ENCODE results near the gene DLEC1.
"Not testable (repeated sequence)": the region's sequence is repeated elsewhere in the genome, so short reads cannot be mapped to it uniquely, and the experiment has no call there.

The DLEC1 gene

GRCh38 chr3:38135621-38136277, 96.7 kb downstream of the DLEC1 start:
- WGBS, 2 experiments (ENCODE audit: insufficient coverage in 2 of 2) = 89 to 92% methylated on average over 8 of the region's 10 CpGs
- Histone ChIP-seq H3K4me1 (ENCODE audit: control insufficient read depth, insufficient read depth, low read length, poor library complexity, severe bottlenecking) (peaks cover 17% of the 10 kb centered on the region), H3K4me3 (ENCODE audit: extremely low read depth, insufficient read depth, low read length, poor library complexity, severe bottlenecking) (peak overlapping the region; percentile 79), H3K36me3 (ENCODE audit: control insufficient read depth, insufficient read depth, low read length) (peaks cover 38% of the 10 kb centered on the region)
- not testable (repeated sequence) for H3K27ac ChIP-seq (ENCODE audit: low read depth, low read length, severe bottlenecking); H3K9me3 ChIP-seq (ENCODE audit: control insufficient read depth, low read length)

DNA sequence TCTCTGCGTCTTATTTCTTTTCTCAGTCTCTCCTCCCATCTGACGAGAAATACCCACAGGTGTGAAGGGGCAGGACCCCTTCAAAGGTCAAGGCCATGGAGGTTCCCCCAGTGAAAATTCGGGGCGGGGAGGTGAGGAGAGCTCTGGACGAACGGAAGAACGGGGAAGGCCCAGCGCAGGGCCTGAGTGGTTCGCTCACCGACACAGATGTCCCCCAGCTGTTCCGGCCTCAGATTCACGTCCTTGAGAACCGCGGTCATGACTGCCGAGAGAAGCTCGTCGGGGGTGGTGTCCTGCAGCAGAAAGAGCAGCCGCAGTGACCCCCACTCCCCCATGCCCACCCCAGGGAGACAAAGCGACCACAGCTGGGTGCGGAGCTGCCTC, 97.4 kb downstream of the DLEC1 start:
- H3K4me1 ChIP-seq (ENCODE audit: control insufficient read depth, insufficient read depth, low read length, poor library complexity, severe bottlenecking) = peaks cover 17% of the 10 kb centered on the region
- peaks cover 37% of the 10 kb centered on the region for H3K36me3 ChIP-seq (ENCODE audit: control insufficient read depth, insufficient read depth, low read length)
- 0 to 3% methylated on average over 7 to 14 of the region's 20 CpGs for WGBS, 2 experiments (ENCODE audit: insufficient coverage in 2 of 2)
- peak overlapping the region; percentile 79 for H3K4me3 ChIP-seq (ENCODE audit: extremely low read depth, insufficient read depth, low read length, poor library complexity, severe bottlenecking)
- peak overlapping the region; percentile 36 for H3K27ac ChIP-seq (ENCODE audit: low read depth, low read length, severe bottlenecking)
- no peaks in the 10 kb centered on the region for H3K9me3 ChIP-seq (ENCODE audit: control insufficient read depth, low read length)

DNA sequence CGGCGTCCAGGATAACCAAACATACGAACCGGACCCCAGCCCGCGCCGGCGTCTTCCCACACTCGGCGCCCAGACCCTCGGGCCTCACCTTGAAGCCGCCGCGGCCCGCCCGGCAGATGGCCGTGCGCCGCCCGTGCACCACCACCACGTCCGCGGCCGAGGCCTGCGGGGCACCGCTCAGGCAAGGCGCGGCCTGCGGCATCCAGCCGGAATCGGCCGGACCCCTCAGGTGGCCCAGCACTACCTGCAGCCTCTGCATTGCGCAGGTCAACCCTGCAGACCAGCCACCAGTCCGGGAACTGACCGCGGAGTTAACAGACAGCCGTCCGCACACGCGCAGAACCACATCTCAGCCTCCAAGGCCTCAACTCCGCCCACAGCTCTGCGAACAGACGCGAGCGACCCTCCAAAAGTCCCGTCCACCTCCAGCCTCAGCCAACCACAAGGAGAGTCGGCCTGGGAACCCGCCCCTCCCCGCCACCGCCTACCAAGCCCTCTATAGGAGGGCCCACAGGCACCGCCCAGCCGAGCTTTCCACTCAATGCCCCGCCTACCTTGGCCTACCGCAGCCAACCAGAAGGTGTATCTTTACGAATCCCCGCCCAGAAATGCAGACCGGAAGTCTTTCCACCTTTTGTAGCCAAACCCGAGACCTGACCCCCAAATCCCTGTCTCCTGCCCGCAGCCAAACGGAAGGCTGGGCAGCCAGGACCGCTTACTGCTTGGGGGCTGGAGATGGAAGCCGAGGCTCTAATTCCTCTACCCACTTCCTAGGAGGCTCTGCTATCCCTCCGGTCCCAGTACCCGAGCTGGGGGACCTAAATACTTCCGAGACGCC, 98.0 kb downstream of the DLEC1 start, which contains the start of gene ACAA1:
Gene ACAA1 (minus strand): TSS at position 351 of the 838 bp plus-strand sequence. CDS start 92 bp downstream, at position 259.
- peak within 1 kb of the TSS; percentile 79 for H3K4me3 ChIP-seq (ENCODE audit: extremely low read depth, insufficient read depth, low read length, poor library complexity, severe bottlenecking)
- 0% methylated on average over 53 to 61 of the region's 66 CpGs for WGBS, 2 experiments (ENCODE audit: insufficient coverage in 2 of 2)
- H3K27ac ChIP-seq (ENCODE audit: low read depth, low read length, severe bottlenecking) = peak within 1 kb of the TSS; percentile 84
- H3K9me3 ChIP-seq (ENCODE audit: control insufficient read depth, low read length) = no peaks in the 10 kb centered on the region
- peaks cover 17% of the 10 kb centered on the region for H3K4me1 ChIP-seq (ENCODE audit: control insufficient read depth, insufficient read depth, low read length, poor library complexity, severe bottlenecking)
- peaks cover 35% of the 10 kb centered on the region for H3K36me3 ChIP-seq (ENCODE audit: control insufficient read depth, insufficient read depth, low read length)

DNA sequence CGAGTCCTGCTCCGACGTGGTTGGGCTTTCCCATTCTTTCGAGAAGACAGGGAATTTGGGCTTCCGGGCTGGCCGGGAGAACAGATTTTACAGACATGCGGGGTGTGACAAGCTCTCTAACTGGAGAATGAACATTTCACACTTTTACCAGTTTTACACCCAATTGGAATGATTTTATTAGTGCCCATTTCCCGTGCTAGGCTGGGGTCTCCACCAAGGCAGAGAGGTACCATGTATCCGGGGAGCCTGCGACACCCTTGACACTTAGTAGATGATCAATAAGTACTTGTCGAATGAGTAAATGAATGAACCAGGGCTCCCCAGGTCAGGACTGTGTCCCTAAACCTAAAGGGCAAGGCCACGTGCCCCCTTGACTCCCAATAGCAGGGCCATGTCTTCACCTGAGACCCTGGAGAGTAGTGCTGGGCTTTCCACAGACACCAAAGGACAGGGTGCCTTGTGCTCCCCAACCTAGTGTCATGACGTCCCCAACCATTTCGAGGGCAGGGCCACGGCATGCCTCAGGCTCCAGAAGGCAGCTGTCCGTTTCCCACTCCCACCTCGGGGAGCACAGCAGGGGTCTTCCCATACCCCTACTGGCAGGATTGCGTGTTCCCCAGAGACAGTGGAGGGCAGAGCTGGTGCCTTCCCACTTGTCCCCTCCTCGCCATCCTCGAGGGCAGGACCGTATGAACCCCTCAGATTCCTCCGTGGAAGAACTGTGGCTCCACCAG, 98.8 kb downstream of the DLEC1 start:
- Histone ChIP-seq H3K36me3 (ENCODE audit: control insufficient read depth, insufficient read depth, low read length) (peaks cover 28% of the 10 kb centered on the region), H3K9me3 (ENCODE audit: control insufficient read depth, low read length) (no peaks in the 10 kb centered on the region), H3K4me3 (ENCODE audit: extremely low read depth, insufficient read depth, low read length, poor library complexity, severe bottlenecking) (peak overlapping the region; percentile 79), H3K4me1 (ENCODE audit: control insufficient read depth, insufficient read depth, low read length, poor library complexity, severe bottlenecking) (peaks cover 17% of the 10 kb centered on the region), H3K27ac (ENCODE audit: low read depth, low read length, severe bottlenecking) (peak overlapping the region; percentile 84)
- WGBS, 2 experiments (ENCODE audit: insufficient coverage in 2 of 2) = 26 to 36% methylated on average over 20 to 22 of the region's 22 CpGs

GRCh38 chr3:38138349-38139190, 99.6 kb downstream of the DLEC1 start, which contains the start of gene MYD88:
TSS of gene MYD88 (plus strand) at chr3:38138661. CDS start at chr3:38138701, 40 bp downstream.
- H3K4me1 ChIP-seq (ENCODE audit: control insufficient read depth, insufficient read depth, low read length, poor library complexity, severe bottlenecking) = peaks cover 10% of the 10 kb centered on the region
- 6 to 7% methylated on average over 53 to 63 of the region's 65 CpGs for WGBS, 2 experiments (ENCODE audit: insufficient coverage in 2 of 2)
- peak within 1 kb of the TSS; percentile 84 for H3K27ac ChIP-seq (ENCODE audit: low read depth, low read length, severe bottlenecking)
- H3K36me3 ChIP-seq (ENCODE audit: control insufficient read depth, insufficient read depth, low read length) = peaks cover 24% of the 10 kb centered on the region
- H3K4me3 ChIP-seq (ENCODE audit: extremely low read depth, insufficient read depth, low read length, poor library complexity, severe bottlenecking) = peak within 1 kb of the TSS; percentile 79
- H3K9me3 ChIP-seq (ENCODE audit: control insufficient read depth, low read length) = no peaks in the 10 kb centered on the region

- Histone ChIP-seq H3K9me3 (ENCODE audit: control insufficient read depth, low read length) (no peaks in the 10 kb centered on the region), H3K27ac (ENCODE audit: low read depth, low read length, severe bottlenecking) (no peak overlapping the region), H3K4me1 (ENCODE audit: control insufficient read depth, insufficient read depth, low read length, poor library complexity, severe bottlenecking) (peaks cover 4% of the 10 kb centered on the region), H3K4me3 (ENCODE audit: extremely low read depth, insufficient read depth, low read length, poor library complexity, severe bottlenecking) (peak overlapping the region; percentile 53), H3K36me3 (ENCODE audit: control insufficient read depth, insufficient read depth, low read length) (peaks cover 17% of the 10 kb centered on the region)
- 40 to 52% methylated on average over 4 to 8 of the region's 8 CpGs for WGBS, 2 experiments (ENCODE audit: insufficient coverage in 2 of 2)
Measured at GRCh38 chr3:38139191-38139590, 100.2 kb downstream of the DLEC1 start.

DNA sequence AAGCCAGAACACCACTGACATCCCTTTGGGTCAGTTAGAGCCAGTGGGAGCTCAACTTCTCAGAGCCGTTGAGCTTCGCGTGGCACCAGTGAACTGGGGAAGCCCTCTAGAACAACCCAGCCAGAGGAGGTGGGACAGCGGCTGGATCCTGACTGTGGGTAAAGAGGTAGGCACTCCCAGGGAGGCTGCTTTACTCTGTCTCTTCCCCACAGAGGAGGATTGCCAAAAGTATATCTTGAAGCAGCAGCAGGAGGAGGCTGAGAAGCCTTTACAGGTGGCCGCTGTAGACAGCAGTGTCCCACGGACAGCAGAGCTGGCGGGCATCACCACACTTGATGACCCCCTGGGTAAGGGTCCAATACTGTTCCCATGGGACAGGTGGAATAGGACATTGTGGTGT, 100.6 kb downstream of the DLEC1 start:
- Histone ChIP-seq H3K9me3 (ENCODE audit: control insufficient read depth, low read length) (no peaks in the 10 kb centered on the region), H3K27ac (ENCODE audit: low read depth, low read length, severe bottlenecking) (no peak overlapping the region), H3K4me1 (ENCODE audit: control insufficient read depth, insufficient read depth, low read length, poor library complexity, severe bottlenecking) (peaks cover 4% of the 10 kb centered on the region), H3K4me3 (ENCODE audit: extremely low read depth, insufficient read depth, low read length, poor library complexity, severe bottlenecking) (peak overlapping the region; percentile 53), H3K36me3 (ENCODE audit: control insufficient read depth, insufficient read depth, low read length) (peaks cover 13% of the 10 kb centered on the region)
- 93 to 100% methylated on average over 3 to 6 of the region's 7 CpGs for WGBS, 2 experiments (ENCODE audit: insufficient coverage in 2 of 2)

DNA sequence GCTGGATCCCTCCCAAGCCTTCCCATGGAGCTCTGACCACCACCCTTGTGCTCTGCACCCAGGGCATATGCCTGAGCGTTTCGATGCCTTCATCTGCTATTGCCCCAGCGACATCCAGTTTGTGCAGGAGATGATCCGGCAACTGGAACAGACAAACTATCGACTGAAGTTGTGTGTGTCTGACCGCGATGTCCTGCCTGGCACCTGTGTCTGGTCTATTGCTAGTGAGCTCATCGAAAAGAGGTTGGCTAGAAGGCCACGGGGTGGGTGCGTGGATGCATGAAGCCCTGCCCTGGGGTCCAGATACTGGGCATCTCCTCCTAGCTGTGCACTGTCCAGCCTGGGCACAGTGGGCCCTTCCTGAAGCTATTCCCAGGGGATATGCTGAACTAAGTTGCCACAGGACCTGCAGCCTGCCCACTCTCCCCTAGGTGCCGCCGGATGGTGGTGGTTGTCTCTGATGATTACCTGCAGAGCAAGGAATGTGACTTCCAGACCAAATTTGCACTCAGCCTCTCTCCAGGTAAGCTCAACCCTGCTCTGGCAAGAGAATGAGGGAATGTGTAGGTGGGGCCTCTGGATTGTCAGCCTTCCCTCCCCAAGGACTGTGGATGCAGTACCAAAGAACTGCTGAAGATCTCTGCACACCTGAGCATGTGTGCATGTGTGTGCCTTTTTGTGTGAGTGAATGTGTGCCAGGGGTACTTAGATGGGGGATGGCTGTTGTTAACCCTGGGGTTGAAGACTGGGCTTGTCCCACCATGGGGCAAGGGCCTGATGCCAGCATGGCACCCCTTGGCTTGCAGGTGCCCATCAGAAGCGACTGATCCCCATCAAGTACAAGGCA, 101.5 kb downstream of the DLEC1 start:
- no peak overlapping the region for H3K4me3 ChIP-seq (ENCODE audit: extremely low read depth, insufficient read depth, low read length, poor library complexity, severe bottlenecking)
- H3K4me1 ChIP-seq (ENCODE audit: control insufficient read depth, insufficient read depth, low read length, poor library complexity, severe bottlenecking) = peaks cover 4% of the 10 kb centered on the region
- no peaks in the 10 kb centered on the region for H3K9me3 ChIP-seq (ENCODE audit: control insufficient read depth, low read length)
- 93 to 95% methylated on average over 11 to 13 of the region's 13 CpGs for WGBS, 2 experiments (ENCODE audit: insufficient coverage in 2 of 2)
- peaks cover 7% of the 10 kb centered on the region for H3K36me3 ChIP-seq (ENCODE audit: control insufficient read depth, insufficient read depth, low read length)
- H3K27ac ChIP-seq (ENCODE audit: low read depth, low read length, severe bottlenecking) = no peak overlapping the region

- Histone ChIP-seq H3K36me3 (ENCODE audit: control insufficient read depth, insufficient read depth, low read length) (peaks cover 7% of the 10 kb centered on the region), H3K9me3 (ENCODE audit: control insufficient read depth, low read length) (peaks cover 3% of the 10 kb centered on the region), H3K4me3 (ENCODE audit: extremely low read depth, insufficient read depth, low read length, poor library complexity, severe bottlenecking) (no peak overlapping the region), H3K4me1 (ENCODE audit: control insufficient read depth, insufficient read depth, low read length, poor library complexity, severe bottlenecking) (no peaks in the 10 kb centered on the region), H3K27ac (ENCODE audit: low read depth, low read length, severe bottlenecking) (no peak overlapping the region)
- WGBS, 2 experiments (ENCODE audit: insufficient coverage in 2 of 2) = 87 to 93% methylated on average over 6 of the region's 7 CpGs
Measured at GRCh38 chr3:38141173-38141951, 102.4 kb downstream of the DLEC1 start.
